Activated T-helper 9 cell treated with anti-CD3 and anti-CD28 coated beads, Interleukin-2, amount 50 U/mL, for 16 hours (primary cell): ENCODE results near the gene ZNF212.
"Not testable (repeated sequence)": the region's sequence is repeated elsewhere in the genome, so short reads cannot be mapped to it uniquely, and the experiment has no call there.

ENCODE experiments used
- DNase-seq: peaks from one replicate; pipeline ENCODE4 v3.0.0-alpha.2; 2020; ENCODE audit warnings: low read depth

ZNF212 gene

GRCh38 chr7:149218469-149219420 lies 20.7 kb upstream of the ZNF212 start:
- no peak for DNase-seq

- DNase-seq, result no peak
Measured at GRCh38 chr7:149220534-149220933, 18.9 kb upstream of the ZNF212 start.

DNA sequence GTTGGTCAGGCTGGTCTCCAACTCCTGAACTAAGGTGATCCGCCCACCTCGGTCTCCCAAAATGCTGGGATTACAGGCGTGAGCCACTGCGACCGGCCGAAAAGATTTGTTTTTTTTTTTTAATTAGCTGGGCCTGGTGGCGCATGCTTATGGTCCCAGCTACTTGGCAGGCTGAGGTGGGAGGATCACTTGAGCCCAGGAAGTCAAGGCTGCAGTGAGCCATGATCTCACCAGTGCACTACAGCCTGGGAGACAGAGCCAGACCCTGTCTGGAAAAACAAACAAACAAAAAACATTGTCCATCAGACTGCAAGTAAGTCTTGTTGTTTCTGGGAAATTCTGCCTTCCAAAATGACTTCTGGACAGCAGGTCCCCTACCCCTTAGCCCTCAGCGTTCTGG lies 16.3 kb upstream of the ZNF212 start:
- DNase-seq, result no peak

DNA sequence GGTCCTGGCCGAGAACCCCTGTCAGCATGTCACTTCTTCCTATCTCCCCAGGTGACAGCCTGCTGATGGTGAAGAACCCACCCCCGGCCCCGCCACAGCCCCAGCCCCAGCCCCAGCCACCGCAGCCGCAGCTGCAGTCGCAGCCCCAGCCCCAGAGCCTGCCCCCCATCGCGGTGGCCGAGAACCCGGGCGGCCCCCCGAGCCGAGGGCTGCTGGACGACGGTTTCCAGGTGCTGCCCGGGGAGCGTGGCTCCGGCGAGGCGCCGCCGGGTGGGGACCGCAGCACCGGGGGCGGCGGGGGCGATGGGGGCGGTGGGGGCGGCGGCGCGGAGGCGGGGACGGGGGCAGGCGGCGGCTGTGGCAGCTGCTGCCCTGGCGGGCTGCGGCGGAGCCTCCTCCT lies 15.7 kb upstream of the ZNF212 start:
- no peak for DNase-seq

DNA sequence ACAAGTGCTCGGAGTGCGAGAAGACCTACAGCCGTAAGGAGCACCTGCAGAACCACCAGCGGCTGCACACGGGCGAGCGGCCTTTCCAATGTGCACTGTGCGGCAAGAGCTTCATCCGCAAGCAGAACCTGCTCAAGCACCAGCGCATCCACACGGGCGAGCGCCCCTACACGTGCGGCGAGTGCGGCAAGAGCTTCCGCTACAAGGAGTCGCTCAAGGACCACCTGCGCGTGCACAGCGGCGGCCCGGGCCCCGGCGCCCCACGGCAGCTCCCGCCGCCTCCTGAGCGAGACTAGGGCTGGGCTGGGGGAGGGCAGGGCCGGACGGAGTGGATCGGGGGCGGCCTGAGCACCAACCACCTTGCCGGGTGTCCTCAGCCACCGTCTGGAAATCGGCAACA lies 15.1 kb upstream of the ZNF212 start:
- no peak for DNase-seq

DNA sequence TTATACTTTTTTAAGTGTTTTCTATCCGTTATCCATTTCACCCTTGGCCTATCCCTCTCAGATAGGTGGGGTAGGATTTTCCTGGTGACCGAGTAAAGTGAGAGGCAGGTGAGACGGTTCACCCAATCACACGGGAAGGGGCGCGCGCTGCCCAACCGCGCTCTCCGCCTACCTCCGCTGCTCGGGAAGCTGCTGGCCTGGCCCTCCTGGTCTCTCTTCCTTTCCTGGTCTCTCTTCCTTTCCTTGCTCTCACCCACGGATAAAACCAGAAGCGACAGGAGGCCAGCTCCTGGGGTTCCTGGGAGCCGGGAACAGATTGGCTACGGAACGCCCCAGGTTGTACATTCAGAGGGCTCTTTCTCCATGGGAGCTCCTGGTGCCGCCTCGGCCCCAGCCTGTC lies 14.3 kb upstream of the ZNF212 start:
- DNase-seq, result no peak

DNA sequence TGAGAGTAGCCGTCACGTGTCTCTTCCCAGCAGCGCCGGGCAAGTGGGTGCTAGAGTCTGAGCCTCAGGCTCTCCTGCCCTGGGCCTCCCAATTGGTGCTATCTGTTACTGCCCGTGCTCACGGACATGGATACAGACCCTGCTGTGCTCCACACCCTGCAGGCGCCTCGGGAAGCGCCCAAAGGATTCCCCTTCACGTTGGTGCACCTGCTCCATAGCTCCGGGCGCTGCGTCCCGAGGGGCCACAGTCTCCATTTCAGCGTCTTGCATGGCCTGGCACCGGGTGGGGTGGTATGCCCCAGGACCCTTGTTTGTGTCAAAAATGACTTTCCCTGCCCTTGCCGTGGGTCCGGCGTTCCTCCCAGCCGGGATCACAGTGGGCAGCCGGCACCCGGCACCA lies 13.8 kb upstream of the ZNF212 start:
- DNase-seq, result no peak

DNA sequence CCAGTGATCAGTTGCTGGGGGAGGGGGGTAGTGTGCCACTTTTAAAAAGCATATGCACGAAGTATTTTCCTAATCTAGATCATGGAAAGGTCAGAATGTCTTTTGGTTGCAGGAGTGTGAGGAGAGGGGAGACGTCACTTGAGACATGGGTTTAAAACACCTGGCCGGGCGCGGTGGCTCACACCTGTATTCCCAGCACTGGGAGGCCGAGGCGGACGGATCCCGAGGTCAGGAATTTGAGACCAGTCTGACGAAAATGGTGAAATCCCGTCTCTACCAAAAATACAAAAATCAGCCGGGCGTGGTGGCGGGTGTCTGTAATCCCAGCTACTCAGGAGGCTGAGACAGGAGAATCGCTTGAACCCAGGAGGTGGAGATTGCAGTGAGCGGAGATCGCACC lies 13.1 kb upstream of the ZNF212 start:
- not testable (repeated sequence) for DNase-seq

- DNase-seq, result no peak
Measured at GRCh38 chr7:149226840-149227494, 12.5 kb upstream of the ZNF212 start.

DNA sequence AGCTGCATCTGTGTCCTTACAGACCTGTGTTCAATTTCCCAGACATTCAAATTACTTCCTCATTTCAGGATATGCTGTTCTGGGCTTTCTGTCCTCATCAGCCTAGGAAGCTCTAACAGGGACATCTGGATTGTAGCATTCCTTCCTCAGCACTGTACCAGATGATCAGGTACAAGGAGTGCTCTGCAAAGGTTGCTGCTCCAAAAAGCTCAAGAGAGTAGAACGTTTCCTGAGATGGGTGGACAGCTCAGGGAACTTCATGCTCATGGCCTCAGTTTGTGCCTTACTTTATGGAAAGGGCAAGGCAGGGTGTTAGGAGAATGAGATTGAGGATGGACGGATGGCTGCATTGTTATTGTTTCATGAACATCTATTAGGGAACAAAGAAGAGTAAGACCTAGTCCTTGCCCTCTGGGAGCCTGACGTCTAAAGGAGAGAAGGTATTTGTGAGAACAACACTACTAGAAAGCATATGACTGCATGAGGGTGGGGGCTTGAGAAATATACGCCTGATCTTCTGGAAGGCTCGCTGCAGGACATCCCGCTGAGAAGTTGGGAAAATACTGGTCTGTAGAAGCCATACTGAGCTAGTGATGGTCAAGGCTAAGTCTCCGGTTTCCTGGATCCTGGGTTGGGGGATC lies 10.5 kb upstream of the ZNF212 start:
- no peak for DNase-seq

GRCh38 chr7:149229526-149229925 lies 9.9 kb upstream of the ZNF212 start:
- no peak for DNase-seq

DNA sequence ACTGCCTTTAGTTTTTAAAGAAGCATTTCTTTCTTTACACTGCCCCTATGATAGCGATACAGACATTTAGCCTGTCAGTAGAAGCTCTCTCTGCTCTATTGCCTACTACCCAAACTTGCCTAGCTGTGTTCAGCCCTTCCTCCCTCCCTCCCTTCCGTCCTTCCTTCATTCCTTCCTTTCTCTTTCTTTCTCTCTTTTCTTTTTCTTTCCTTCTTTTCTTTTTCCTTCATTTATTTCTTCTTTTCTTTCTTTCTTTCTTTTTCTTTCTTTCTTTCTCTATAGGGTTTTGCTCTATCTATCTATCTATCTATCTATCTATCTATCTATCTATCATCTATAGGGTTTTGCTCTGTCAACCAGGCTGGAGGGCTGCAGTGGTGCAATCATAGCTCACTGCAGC lies 7.1 kb upstream of the ZNF212 start:
- no peak for DNase-seq

GRCh38 chr7:149233655-149234204 lies 5.7 kb upstream of the ZNF212 start:
- not testable (repeated sequence) for DNase-seq

GRCh38 chr7:149237502-149237901 lies 1.9 kb upstream of the ZNF212 start:
- DNase-seq, result no peak

DNA sequence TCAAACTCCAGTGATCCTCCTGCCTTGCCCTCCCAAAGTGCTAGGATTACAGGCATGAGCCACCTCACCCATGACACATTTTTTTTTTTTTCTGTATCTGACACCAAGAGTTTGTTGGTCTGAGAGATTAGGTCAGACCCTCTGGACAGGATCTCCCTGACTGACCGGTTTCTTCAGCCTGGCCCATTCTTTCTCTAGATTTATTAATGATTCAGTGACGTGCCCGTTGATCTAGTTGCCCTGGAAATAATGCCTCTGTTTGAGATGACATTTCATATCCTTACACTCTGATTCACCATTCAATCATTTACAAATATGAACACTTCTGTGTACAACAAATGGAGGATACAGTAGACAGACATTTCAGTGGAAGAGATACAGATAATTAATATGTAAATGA lies 1.4 kb upstream of the ZNF212 start:
- DNase-seq, result no peak

DNA sequence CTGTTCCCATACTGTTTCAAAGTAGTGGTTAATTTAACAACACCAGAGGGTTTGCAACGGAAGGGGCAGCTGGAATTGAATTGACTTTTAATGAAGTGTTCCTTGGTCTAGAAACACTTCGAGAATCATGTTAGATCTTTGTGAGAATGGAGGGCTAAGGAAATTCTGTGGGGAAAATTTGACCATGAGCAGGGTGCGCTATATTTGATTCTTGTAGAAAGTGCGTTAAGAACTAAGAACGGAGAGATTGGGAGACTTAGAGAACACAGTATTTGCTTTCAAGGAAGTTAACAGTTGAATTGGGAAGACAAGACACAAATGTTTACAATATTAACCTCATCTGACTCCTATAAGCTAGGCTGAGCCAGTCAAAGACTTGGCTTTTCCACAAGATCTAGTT lies 1.2 kb downstream of the ZNF212 start:
- no peak for DNase-seq

GRCh38 chr7:149241696-149242095 lies 2.2 kb downstream of the ZNF212 start:
- DNase-seq, result no peak

DNA sequence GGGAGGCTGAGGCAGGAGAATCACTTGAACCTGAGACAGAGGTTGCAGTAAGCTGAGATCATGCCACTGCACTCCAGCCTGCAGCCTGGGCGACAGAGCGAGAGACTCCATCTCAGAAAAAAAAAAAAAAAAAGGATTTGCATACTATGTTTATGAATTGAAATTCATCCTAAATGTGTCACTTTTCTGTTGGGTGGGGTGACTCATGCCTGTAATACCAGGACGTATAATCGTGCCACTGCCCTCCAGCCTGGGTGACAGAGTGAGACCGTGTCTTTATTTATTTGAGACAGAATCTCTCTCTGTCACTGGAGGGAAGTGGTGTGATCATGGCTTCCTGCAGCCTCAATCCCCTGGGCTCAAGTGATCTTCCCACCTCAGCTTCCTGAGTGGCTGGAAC lies 5.8 kb downstream of the ZNF212 start:
- DNase-seq, result peak; percentile 10

- no peak for DNase-seq
Measured at GRCh38 chr7:149245744-149246143, 6.3 kb downstream of the ZNF212 start.

DNA sequence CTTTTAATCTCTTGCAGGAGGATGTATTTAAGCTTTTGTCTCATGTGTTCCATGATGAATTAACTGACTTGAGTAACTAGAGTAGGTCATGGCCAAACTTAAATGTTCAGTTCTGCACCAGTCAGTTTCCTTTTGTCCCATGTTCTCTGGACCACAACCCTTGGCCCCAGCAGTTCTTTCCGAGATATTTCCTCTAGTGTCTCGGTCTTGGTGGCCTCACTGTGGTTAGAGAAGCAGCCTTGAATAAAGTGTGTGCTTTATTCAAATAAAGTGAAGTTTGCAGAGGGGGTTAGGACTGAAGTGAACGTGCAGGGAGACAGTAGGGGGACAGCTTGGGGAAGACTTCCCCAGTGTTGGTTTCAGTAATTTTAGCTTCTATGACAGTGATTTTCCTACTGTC lies 9.3 kb downstream of the ZNF212 start:
- no peak for DNase-seq

DNA sequence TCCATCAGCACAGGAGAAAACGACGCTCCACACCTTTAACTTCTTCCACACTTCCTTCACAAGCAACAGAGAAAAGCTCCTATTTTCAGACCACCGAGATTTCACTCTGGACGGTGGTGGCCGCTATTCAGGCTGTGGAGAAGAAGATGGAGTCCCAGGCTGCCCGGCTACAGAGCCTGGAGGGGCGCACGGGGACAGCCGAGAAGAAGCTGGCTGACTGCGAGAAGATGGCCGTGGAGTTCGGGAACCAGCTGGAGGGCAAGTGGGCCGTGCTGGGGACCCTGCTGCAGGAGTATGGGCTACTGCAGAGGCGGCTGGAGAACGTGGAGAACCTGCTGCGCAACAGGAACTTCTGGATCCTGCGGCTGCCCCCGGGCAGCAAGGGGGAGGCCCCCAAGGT lies 10.7 kb downstream of the ZNF212 start:
- not testable (repeated sequence) for DNase-seq

DNA sequence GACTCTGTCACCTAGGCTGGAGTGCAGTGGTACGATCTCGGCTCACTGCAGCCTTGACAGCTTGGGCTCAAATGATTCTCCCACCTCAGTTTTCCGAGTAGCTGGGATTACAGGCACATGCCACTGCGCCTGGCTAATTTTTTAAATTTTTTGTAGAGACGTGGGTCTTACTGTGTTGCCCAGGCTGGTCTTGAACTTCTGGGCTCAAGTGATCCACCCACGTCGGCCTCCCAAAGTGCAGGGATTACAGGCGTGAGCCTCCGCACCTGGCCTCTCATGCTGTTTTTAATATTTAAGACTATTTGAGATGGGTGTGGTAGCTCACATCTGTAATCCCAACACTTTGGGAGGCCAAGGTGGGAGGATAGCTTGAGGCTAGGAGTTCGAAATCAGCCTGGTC lies 12.1 kb downstream of the ZNF212 start:
- not testable (repeated sequence) for DNase-seq

DNA sequence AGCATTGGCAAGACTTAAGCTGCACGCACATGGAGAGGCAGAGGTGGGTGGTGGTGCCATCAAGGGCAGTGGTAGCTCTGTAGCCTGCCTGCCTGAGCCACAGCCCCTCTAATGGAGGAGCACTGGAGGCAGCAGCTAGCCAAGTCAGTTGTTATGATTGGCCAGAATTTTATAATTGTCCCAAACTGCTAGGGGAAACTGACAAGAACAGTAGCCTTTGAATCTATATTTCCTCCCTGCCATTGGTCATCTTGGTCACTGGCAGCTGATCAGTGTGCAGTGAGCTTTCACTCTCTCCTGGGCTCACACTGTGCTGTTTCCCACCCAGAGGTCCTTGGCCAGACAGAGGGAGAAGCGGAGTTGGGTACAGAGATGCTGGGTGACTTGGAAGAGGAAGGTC lies 12.9 kb downstream of the ZNF212 start:
- DNase-seq, result no peak
